Measurements from ENCODE around the gene IHH. TPM values are rescaled to one million over a fixed set of nuclear protein-coding genes. Genes with fewer than 3 reads are reported as not detected.

IHH gene
- total and polyA plus RNA-seq, 2 of the 8 experiments (the other 6 are each of a cell fraction or from before 2014, with no cell fraction given), result 0.03 TPM; not detected in 1

GRCh38 chr2:219027511-219028055 lies 33.1 kb downstream of the IHH start:
- Histone ChIP-seq H3K9me3 (ENCODE audit: insufficient read depth in 2 of 2, low read depth in 1 of 2, low read length in 1 of 2) (no peaks in the 10 kb centered on the region), H3K4ac (replicated peaks; ENCODE audit: insufficient read length, low read depth, low read length) (no peak overlapping the region), H4K91ac (replicated peaks; ENCODE audit: insufficient read length, low read length) (no peak overlapping the region), H3K4me1 (replicated peaks in 1 of 4; ENCODE audit: control insufficient read depth in 3 of 4, insufficient read depth in 4 of 4, low read length in 3 of 4) (peaks cover 0 to 3% (median under 1%) of the 10 kb centered on the region in 4 experiments; a peak in 2 of 7 replicates), H2BK5ac (ENCODE audit: low read depth, low read length) (no peak overlapping the region), H2BK15ac (ENCODE audit: low read length) (no peak overlapping the region), H3K36me3 (ENCODE audit: control insufficient read depth in 2 of 4, insufficient read depth in 4 of 4, low read length in 3 of 4) (no peaks in the 10 kb centered on the region), H3K27me3 (replicated peaks in 1 of 4; ENCODE audit: control insufficient read depth in 3 of 4, extremely low read depth in 1 of 4, insufficient read depth in 3 of 4, low read length in 3 of 4) (no peaks in the 10 kb centered on the region; a peak in 1 of 7 replicates), H3K79me1 (ENCODE audit: low read depth, low read length) (no peaks in the 10 kb centered on the region), H2BK20ac (ENCODE audit: low read length) (no peak overlapping the region), H2BK120ac (replicated peaks; ENCODE audit: low read depth, low read length) (no peak overlapping the region), H3K14ac (ENCODE audit: insufficient read length) (no peak overlapping the region), H2AK5ac (ENCODE audit: low read depth, low read length) (no peak overlapping the region), H3K9ac (replicated peaks in 1 of 4; ENCODE audit: extremely low read depth in 1 of 4, low read depth in 3 of 4, low read length in 3 of 4) (no peak overlapping the region), H3K79me2 (ENCODE audit: control insufficient read depth in 1 of 2, insufficient read depth in 2 of 2, low read length in 2 of 2) (no peaks in the 10 kb centered on the region), H2BK12ac (ENCODE audit: low read depth, low read length) (no peak overlapping the region), H3K23ac (ENCODE audit: insufficient read length) (no peak overlapping the region), H2AFZ (ENCODE audit: low read length) (no peak overlapping the region), H3K18ac (ENCODE audit: extremely low read depth, low read length) (no peak overlapping the region), H3K27ac (ENCODE audit: low read depth, low read length) (no peak overlapping the region), H3K23me2 (ENCODE audit: low read depth, low read length) (no peaks in the 10 kb centered on the region), H3K4me2 (ENCODE audit: insufficient read depth in 1 of 2, low read depth in 2 of 2, low read length in 2 of 2) (no peak overlapping the region), H4K8ac (ENCODE audit: extremely low read depth, insufficient read depth, low read length) (no peak overlapping the region), H3K56ac (replicated peaks; ENCODE audit: insufficient read length, low read depth, low read length) (no peak overlapping the region), H4K5ac (ENCODE audit: insufficient read length, low read depth, low read length) (no peak overlapping the region), H4K20me1 (replicated peaks in 1 of 2; ENCODE audit: control insufficient read depth in 1 of 2, insufficient read depth in 2 of 2, low read length in 2 of 2) (peaks cover 0 to 2% of the 10 kb centered on the region in 2 experiments), H3K4me3 (ENCODE audit: extremely low read depth in 1 of 4, insufficient read depth in 2 of 4, low read depth in 3 of 4, low read length in 4 of 4) (no peak overlapping the region)
- ChIA-PET POLR2A (ENCODE audit: partially characterized antibody) (no interaction called here), CTCF (ENCODE audit: partially characterized antibody) (interaction anchor here (0.6 to 45.5 kb wide), 13 partner anchors 9 to 268 kb away, joined by 3 to 1006 read pairs (median 7); partner anchors contain the start of genes CFAP65, CRYBA2, IHH and NHEJ1)
- no peak for TF ChIP-seq RXRA (IDR thresholded peaks at IDR 0.05; ENCODE audit: insufficient read depth, low read depth, low read length)
- TF ChIP-seq ASH2L (IDR thresholded peaks at IDR 0.05; ENCODE audit: low read length), result no peak
- no peak for TF ChIP-seq RAD21 (IDR thresholded peaks at IDR 0.05 in 1 of 2, conservative IDR thresholded peaks at IDR 0.05 in 1 of 2; ENCODE audit: low read depth in 2 of 2, low read length in 2 of 2)
- no peak for TF ChIP-seq POLR2AphosphoS5 (IDR thresholded peaks at IDR 0.05; ENCODE audit: low read depth, low read length)
- 95% methylated on average over 22 of the region's 22 CpGs; no CpG with 5 or more reads in 1 of the 2 experiments for WGBS, 2 experiments (ENCODE audit: extremely low coverage in 1 of 2, insufficient coverage in 1 of 2, insufficient read length in 1 of 2, insufficient replicate concordance in 2 of 2, low coverage in 1 of 2, low lambda C conversion rate in 2 of 2, missing lambda C conversion rate in 1 of 2)
- no peak for DNase-seq (ENCODE audit: low read depth in 1 of 2, low spot score in 2 of 2)
- no peak for FAIRE-seq

All from H1 (cell line).